Uterus (tissue), 4 donors: ENCODE data around the gene CRYBA2. TPM values are rescaled to one million over a fixed set of nuclear protein-coding genes. Genes with fewer than 3 reads are reported as not detected.

ENCODE experiments used
- DNase-seq, 2 donors: peaks; one replicate each; pipeline ENCODE4 v3.0.0-alpha.2; 2019 to 2020
- H3K27ac ChIP-seq, 2 donors: fragments of 200-600 bp; sonication (generic); 1 replicate in 1 of 2; 2 replicates in 1 of 2; pipeline ENCODE4 v1.5.1; 2016 to 2018
- H3K27me3 ChIP-seq, 2 donors: fragments of 200-600 bp; sonication (generic); one replicate each; pipeline ENCODE4 v1.5.1; 2018 to 2019; ENCODE audit warnings: control low read depth in 1 of 2
- H3K36me3 ChIP-seq, 2 donors: fragments of 200-600 bp; sonication (generic); one replicate each; pipeline ENCODE4 v1.5.1; 2019; ENCODE audit warnings: control low read depth in 1 of 2
- H3K4me1 ChIP-seq, 2 donors: fragments of 200-600 bp; sonication (generic); one replicate each; pipeline ENCODE4 v1.5.1; 2018 to 2019; ENCODE audit warnings: control low read depth in 1 of 2
- H3K4me3 ChIP-seq, 2 donors: fragments of 200-600 bp; sonication (generic); 1 replicate in 1 of 2; 2 replicates in 1 of 2; pipeline ENCODE4 v1.5.1; 2018 to 2019; ENCODE audit warnings: mild to moderate bottlenecking in 1 of 2
- H3K9me3 ChIP-seq, 2 donors: fragments of 200-600 bp; sonication (generic); one replicate each; pipeline ENCODE4 v1.5.1; 2019; ENCODE audit warnings: control low read depth in 1 of 2
- CTCF ChIP-seq, 4 experiments: fragments of 200-600 bp in 2 of 4; fragments of 450-650 bp in 2 of 4; sonication (generic) in 2 of 4; IDR thresholded peaks; one replicate each; pipeline ENCODE4 v1.5.1; 2016 to 2019; ENCODE audit warnings: antibody characterized with exemption in 4 of 4, mild to moderate bottlenecking in 2 of 4, moderate library complexity in 1 of 4
- POLR2A ChIP-seq, 2 donors: fragments of 450-650 bp; IDR thresholded peaks; one replicate each; pipeline ENCODE4 v1.6.1; 2016; ENCODE audit warnings: antibody characterized with exemption in 2 of 2, mild to moderate bottlenecking in 1 of 2, moderate library complexity in 1 of 2
- intact Hi-C: fragments of 100-400 bp; cut with DNase I; formaldehyde crosslinking; loops from one replicate; pipeline ENCODE4 v1.15.1; 2023; ENCODE audit warnings: low total_unique reads
- microRNA counts, 2 donors: library from miRNA; unstranded; fragments of <30 nt; microRNA quantifications; one replicate each; lab custom pipeline; 2016 to 2017
- microRNA-seq: library from miRNA; unstranded; fragments of <30 nt; microRNA quantifications from one replicate; pipeline ENCODE4, GENCODE V29; 2016; ENCODE audit warnings: borderline microRNAs expressed, borderline replicate concordance
- small RNA-seq: library from RNA; depleted of rRNA; stranded (forward); fragments of <200 nt; gene quantifications from one replicate; pipeline ENCODE3, GENCODE V24; 2016
- total RNA-seq, 4 donors: library from RNA; depleted of rRNA in 3 of 4; stranded (reverse); fragments of >200 nt in 3 of 4; gene quantifications; one replicate each; pipeline versions ENCODE4 v1.1.0 to v1.2.4, GENCODE V29; 2014 to 2023
- donor health status: DM: yes; HTN: yes; CAD: no.

CRYBA2 gene
- total RNA-seq, 4 donors from 2014 or later: not detected

- Histone ChIP-seq H3K27ac (no peak overlapping the region), H3K27me3 (no peaks in the 10 kb centered on the region), H3K4me1 (no peaks in the 10 kb centered on the region), H3K9me3 (no peaks in the 10 kb centered on the region), H3K4me3 (no peak overlapping the region), H3K36me3 (no peaks in the 10 kb centered on the region)
- TF ChIP-seq CTCF (IDR thresholded peaks at IDR 0.05) (no peak), POLR2A (IDR thresholded peaks at IDR 0.05) (no peak)
- DNase-seq: no peak
- intact Hi-C loops: no loop called here
These were observed 46.6 kb downstream of the CRYBA2 start for GRCh38 chr2:218946621-218947020.

GRCh38 chr2:218944759-218945404 is 48.3 kb downstream of the CRYBA2 start:
- no peaks in the 10 kb centered on the region for H3K9me3 ChIP-seq
- no peak for DNase-seq
- intact Hi-C loops: no loop called here
- H3K36me3 ChIP-seq: no peaks in the 10 kb centered on the region
- no peaks in the 10 kb centered on the region for H3K4me1 ChIP-seq
- TF ChIP-seq CTCF (IDR thresholded peaks at IDR 0.05) (no peak), POLR2A (IDR thresholded peaks at IDR 0.05) (no peak)
- H3K27ac ChIP-seq: no peak overlapping the region
- H3K4me3 ChIP-seq: no peak overlapping the region
- H3K27me3 ChIP-seq: no peaks in the 10 kb centered on the region

MicroRNAs within 50 kb of the gene (microRNA counts, 767-probe panel; counts per million panel counts)
- 0 counts per million in 2 donors for microRNA hsa-miR-375 (lab: Ali Mortazavi, UCI)

Small RNA genes lying within 50 kb of the gene (microRNA-seq; reads per million reads assigned to microRNA genes)
- 228 reads per million, percentile 67 among the genes with 10 or more reads in this experiment for gene MIR375

Small RNA genes lying within 50 kb of the gene (small RNA-seq; reads per million reads assigned to genes)
- 1.3 reads per million, percentile 61 among the genes with 10 or more reads in this experiment for gene MIR375

Other genes with a start within 250 kb of the CRYBA2 start
- gene CYP27A1, start 211.3 kb downstream of the CRYBA2 start, total RNA-seq: 10 to 100 TPM in 2 of 4 donors, 1 to 10 TPM in 2; 4.1 to 15.7 (median 8.7) TPM
- not detected for gene PRKAG3, start 161.6 kb downstream of the CRYBA2 start, total RNA-seq
- gene WNT6, start 133.6 kb downstream of the CRYBA2 start, total RNA-seq: 1 to 10 TPM in 3 of 4 donors, not detected in 1; 1.0 to 2.1 (median 1.9) TPM
- under 1 TPM in 2 of 4 donors, not detected in 2; 0.15 to 0.97 TPM for gene WNT10A, start 112.6 kb downstream of the CRYBA2 start, total RNA-seq
- gene CDK5R2, start 33.8 kb downstream of the CRYBA2 start, total RNA-seq: not detected
- gene FEV, start 8.2 kb downstream of the CRYBA2 start, total RNA-seq: not detected
- gene CFAP65, start 48.1 kb upstream of the CRYBA2 start, total RNA-seq: 1 to 10 TPM in 3 of 4 donors, under 1 TPM in 1; 0.21 to 3.5 (median 1.9) TPM
- gene IHH, start 67.5 kb upstream of the CRYBA2 start, total RNA-seq: under 1 TPM in 1 of 4 donors, not detected in 3; 0.83 TPM
- gene NHEJ1, start 167.4 kb upstream of the CRYBA2 start, total RNA-seq: 100 to 1,000 TPM in 1 of 4 donors, 10 to 100 TPM in 3; 15.0 to 162 (median 18.1) TPM
- gene SLC23A3, start 176.6 kb upstream of the CRYBA2 start, total RNA-seq: 1 to 10 TPM in 2 of 4 donors, under 1 TPM in 1, not detected in 1; 0.26 to 8.1 (median 1.8) TPM
- gene CNPPD1, start 183.5 kb upstream of the CRYBA2 start, total RNA-seq: 10 to 100 TPM in 3 of 4 donors, 1 to 10 TPM in 1; 3.1 to 56.2 (median 35.8) TPM
- 100 to 1,000 TPM in 1 of 4 donors, 10 to 100 TPM in 3; 18.2 to 216 (median 74.9) TPM for gene RETREG2, start 184.9 kb upstream of the CRYBA2 start, total RNA-seq
- 100 to 1,000 TPM in 1 of 4 donors, 10 to 100 TPM in 3; 21.7 to 212 (median 45.2) TPM for gene ZFAND2B, start 213.4 kb upstream of the CRYBA2 start, total RNA-seq
- 10 to 100 TPM in 3 of 4 donors, 1 to 10 TPM in 1; 7.1 to 37.6 (median 27.7) TPM for gene ABCB6, start 225.5 kb upstream of the CRYBA2 start, total RNA-seq
- gene ATG9A, start 236.2 kb upstream of the CRYBA2 start, total RNA-seq: 10 to 100 TPM; 21.5 to 53.5 (median 45.9) TPM
- 10 to 100 TPM; 31.8 to 57.6 (median 38.7) TPM for gene ANKZF1, start 236.4 kb upstream of the CRYBA2 start, total RNA-seq